HepG2 (cell line): Measurements from ENCODE around the gene RIOK2. TPM values are rescaled to one million over a fixed set of nuclear protein-coding genes. Genes with fewer than 3 reads are reported as not detected.

Experiments
- ARNTL ChIP-seq: sonication (generic); formaldehyde crosslinking; IDR thresholded peaks from 2 replicates; pipeline ENCODE4 v1.4.0; 2020; ENCODE audit warnings: mild to moderate bottlenecking, missing genetic modification reagents
- ATF5 ChIP-seq: sonication (generic); formaldehyde crosslinking; IDR thresholded peaks from 2 replicates; pipeline ENCODE4 v1.4.0; 2020; ENCODE audit warnings: mild to moderate bottlenecking, low read depth, missing genetic modification reagents
- CBX2 ChIP-seq, 2 experiments: fragments of 200-600 bp in 1 of 2; sonication (generic); formaldehyde crosslinking in 1 of 2; IDR thresholded peaks; 2 replicates each; pipeline versions ENCODE4 v1.7.0 to v1.8.1; 2018 to 2022; ENCODE audit warnings: low read depth in 2 of 2, low read length in 1 of 2, mild to moderate bottlenecking in 1 of 2, missing genetic modification reagents in 1 of 2
- CCAR2 ChIP-seq: fragments of 200-400 bp; formaldehyde crosslinking; optimal IDR thresholded peaks from 2 replicates; pipeline ENCODE3; 2018; ENCODE audit warnings: low read depth, mild to moderate bottlenecking, low read length, moderate library complexity
- CREBL2 ChIP-seq: sonication (generic); formaldehyde crosslinking; IDR thresholded peaks from 2 replicates; pipeline ENCODE4 v1.8.1; 2023; ENCODE audit warnings: missing genetic modification reagents, mild to moderate bottlenecking, borderline replicate concordance
- E2F5 ChIP-seq: sonication (generic); formaldehyde crosslinking; conservative IDR thresholded peaks from 2 replicates; pipeline ENCODE4 v1.4.0; 2020; ENCODE audit warnings: missing genetic modification reagents
- ESRRA ChIP-seq: sonication (generic); formaldehyde crosslinking; IDR thresholded peaks from 2 replicates; pipeline ENCODE4 v1.5.1; 2020; ENCODE audit warnings: mild to moderate bottlenecking, low read depth, missing genetic modification reagents
- GRHL1 ChIP-seq: sonication (generic); formaldehyde crosslinking; conservative IDR thresholded peaks from 2 replicates; pipeline ENCODE4 v1.8.0; 2022; ENCODE audit warnings: missing genetic modification reagents
- HOXD1 ChIP-seq: sonication (generic); formaldehyde crosslinking; IDR thresholded peaks from 2 replicates; pipeline ENCODE4 v1.5.0; 2020; ENCODE audit warnings: missing genetic modification reagents
- KDM3A ChIP-seq: IDR thresholded peaks from 2 replicates; pipeline ENCODE4 v1.6.1; 2018; ENCODE audit warnings: low read depth, missing compliant biosample characterization
- PPARG ChIP-seq: conservative IDR thresholded peaks from 2 replicates; pipeline ENCODE4 v1.6.1; 2016; ENCODE audit warnings: missing biosample characterization, missing genetic modification reagents
- SMAD1 ChIP-seq: sonication (generic); formaldehyde crosslinking; IDR thresholded peaks from 2 replicates; pipeline ENCODE4 v1.4.0; 2020; ENCODE audit warnings: missing genetic modification reagents, low read depth, mild to moderate bottlenecking, borderline replicate concordance
- ZBTB49 ChIP-seq: sonication (generic); formaldehyde crosslinking; IDR thresholded peaks from 2 replicates; pipeline ENCODE4 v1.4.0; 2020; ENCODE audit warnings: missing genetic modification reagents, borderline replicate concordance
- ZFAT ChIP-seq: sonication (generic); formaldehyde crosslinking; conservative IDR thresholded peaks from 2 replicates; pipeline ENCODE4 v1.8.1; 2023; ENCODE audit warnings: missing genetic modification reagents, inconsistent platforms
- ZFP37 ChIP-seq: sonication (generic); formaldehyde crosslinking; IDR thresholded peaks from 2 replicates; pipeline ENCODE4 v1.4.0; 2020; ENCODE audit warnings: missing genetic modification reagents, borderline replicate concordance
- ZFY ChIP-seq: sonication (generic); formaldehyde crosslinking; IDR thresholded peaks from 2 replicates; pipeline ENCODE4 v1.4.0; 2020; ENCODE audit warnings: missing genetic modification reagents
- ZNF263 ChIP-seq: sonication (generic); formaldehyde crosslinking; IDR thresholded peaks from 2 replicates; pipeline ENCODE4 v1.4.0; 2020; ENCODE audit warnings: missing genetic modification reagents
- ZNF432 ChIP-seq: sonication (generic); formaldehyde crosslinking; IDR thresholded peaks from 2 replicates; pipeline ENCODE4 v1.5.0; 2020; ENCODE audit warnings: missing genetic modification reagents, mild to moderate bottlenecking, borderline replicate concordance
- ZNF562 ChIP-seq: sonication (generic); formaldehyde crosslinking; IDR thresholded peaks from 2 replicates; pipeline ENCODE4 v1.8.0; 2022; ENCODE audit warnings: missing genetic modification reagents, borderline replicate concordance
- ZNF639 ChIP-seq: conservative IDR thresholded peaks from 2 replicates; pipeline ENCODE4 v1.6.1; 2018; ENCODE audit warnings: missing genetic modification reagents
- ZSCAN29 ChIP-seq: sonication (generic); formaldehyde crosslinking; conservative IDR thresholded peaks from 2 replicates; pipeline ENCODE4 v1.4.0; 2020; ENCODE audit warnings: mild to moderate bottlenecking, missing genetic modification reagents
- polyA plus RNA-seq, 8 experiments: library from polyadenylated mRNA; depleted of rRNA in 3 of 8; stranded (reverse) in 7 of 8; unstranded in 1 of 8; fragments of >200 nt; fragmentation: Illumina TruSeq in 4 of 8; extraction: Trizol in 4 of 8; gene quantifications; 2 replicates each; pipeline versions ENCODE4 v1.2.1 to v1.2.3, GENCODE V29; 2011 to 2016; ENCODE audit warnings: low read depth in 4 of 8, missing spikeins in 1 of 8, mixed read lengths in 1 of 8; ENCODE audit not compliant: insufficient read depth in 1 of 8
- total RNA-seq, 5 experiments: library from RNA; depleted of rRNA; stranded (reverse); fragments of >200 nt; fragmentation: Illumina TruSeq; extraction: Trizol; gene quantifications; 2 replicates each; pipeline ENCODE4 v1.2.3, GENCODE V29; 2016; ENCODE audit warnings: low read depth in 1 of 5

RIOK2 gene
- total and polyA plus RNA-seq, 2 of the 13 experiments (the other 11 are each of a cell fraction or from before 2014, with no cell fraction given) = 8.1 to 46.6 TPM

- TF ChIP-seq CBX2 (IDR thresholded peaks at IDR 0.05; ENCODE audit: low read depth, low read length) = no peak
- TF ChIP-seq CBX2 (CRISPR knock-in tag; IDR thresholded peaks at IDR 0.05; ENCODE audit: low read depth) = no peak
- TF ChIP-seq ZBTB49 (CRISPR knock-in tag) = no peak
- no peak for TF ChIP-seq CCAR2
- TF ChIP-seq ZNF639 = peak; percentile 55; the same call in 1 of the 2 replicates
- no peak for TF ChIP-seq CREBL2 (CRISPR knock-in tag)
- TF ChIP-seq KDM3A (CRISPR knock-in tag) = no peak
- no peak for TF ChIP-seq ZNF432
- TF ChIP-seq PPARG (CRISPR knock-in tag) = 0 out of 2 replicates have a peak, but pooled peaks have one; percentile 37
- TF ChIP-seq E2F5 = no peak
- TF ChIP-seq ARNTL (CRISPR knock-in tag) = no peak
- TF ChIP-seq ZNF263 (CRISPR knock-in tag) = peak; percentile 57; the same call in 1 of the 2 replicates
- TF ChIP-seq ZNF562 = no peak
- no peak for TF ChIP-seq ZFP37
- peak; percentile 21; the same call in 1 of the 2 replicates for TF ChIP-seq ESRRA (CRISPR knock-in tag)
- TF ChIP-seq HOXD1 (CRISPR knock-in tag) = 0 out of 2 replicates have a peak, but pooled peaks have one; percentile 17
- TF ChIP-seq GRHL1 (CRISPR knock-in tag) = no peak
- TF ChIP-seq ATF5 (CRISPR knock-in tag) = no peak
- peak; percentile 38 for TF ChIP-seq ZFY (CRISPR knock-in tag)
- no peak for TF ChIP-seq SMAD1
- 0 out of 2 replicates have a peak, but pooled peaks have one; percentile 33 for TF ChIP-seq ZFAT (CRISPR knock-in tag)
- no peak for TF ChIP-seq ZSCAN29 (CRISPR knock-in tag)
Measured at GRCh38 chr5:97183100-97183929, at the start of gene RIOK2 (continued).
